ENCODE measurements around the gene RUNX2.

- TF ChIP-seq, protein P1, sequence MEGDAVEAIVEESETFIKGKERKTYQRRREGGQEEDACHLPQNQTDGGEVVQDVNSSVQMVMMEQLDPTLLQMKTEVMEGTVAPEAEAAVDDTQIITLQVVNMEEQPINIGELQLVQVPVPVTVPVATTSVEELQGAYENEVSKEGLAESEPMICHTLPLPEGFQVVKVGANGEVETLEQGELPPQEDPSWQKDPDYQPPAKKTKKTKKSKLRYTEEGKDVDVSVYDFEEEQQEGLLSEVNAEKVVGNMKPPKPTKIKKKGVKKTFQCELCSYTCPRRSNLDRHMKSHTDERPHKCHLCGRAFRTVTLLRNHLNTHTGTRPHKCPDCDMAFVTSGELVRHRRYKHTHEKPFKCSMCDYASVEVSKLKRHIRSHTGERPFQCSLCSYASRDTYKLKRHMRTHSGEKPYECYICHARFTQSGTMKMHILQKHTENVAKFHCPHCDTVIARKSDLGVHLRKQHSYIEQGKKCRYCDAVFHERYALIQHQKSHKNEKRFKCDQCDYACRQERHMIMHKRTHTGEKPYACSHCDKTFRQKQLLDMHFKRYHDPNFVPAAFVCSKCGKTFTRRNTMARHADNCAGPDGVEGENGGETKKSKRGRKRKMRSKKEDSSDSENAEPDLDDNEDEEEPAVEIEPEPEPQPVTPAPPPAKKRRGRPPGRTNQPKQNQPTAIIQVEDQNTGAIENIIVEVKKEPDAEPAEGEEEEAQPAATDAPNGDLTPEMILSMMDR (conservative IDR thresholded peaks at IDR 0.05) = no peak
- TF ChIP-seq ZFX (IDR thresholded peaks at IDR 0.05) = no peak
Observed at GRCh38 chr6:45653117-45653883, 325.2 kb downstream of the RUNX2 start.

Measured in C4-2B (cell line).